Neural progenitor cell (in vitro differentiated cells): Measurements from ENCODE around the gene EPN2.

Experiments
- CTCF ChIP-seq: fragments of 200-600 bp; sonication (generic); IDR thresholded peaks from 2 replicates; pipeline ENCODE4 v1.5.1; 2017; ENCODE audit warnings: antibody characterized with exemption, mild to moderate bottlenecking
- EZH2 ChIP-seq: fragments of 200-600 bp; sonication (generic); IDR thresholded peaks from 2 replicates; pipeline ENCODE4 v1.6.1; 2017; ENCODE audit warnings: antibody characterized with exemption, mild to moderate bottlenecking, moderate library complexity

GRCh38 chr17:19370493-19370960 is 133.4 kb downstream of the EPN2 start:
- no peak for TF ChIP-seq CTCF
- no peak for TF ChIP-seq EZH2
